ENCODE data around the gene SSC5D.

Gene SSC5D

DNA sequence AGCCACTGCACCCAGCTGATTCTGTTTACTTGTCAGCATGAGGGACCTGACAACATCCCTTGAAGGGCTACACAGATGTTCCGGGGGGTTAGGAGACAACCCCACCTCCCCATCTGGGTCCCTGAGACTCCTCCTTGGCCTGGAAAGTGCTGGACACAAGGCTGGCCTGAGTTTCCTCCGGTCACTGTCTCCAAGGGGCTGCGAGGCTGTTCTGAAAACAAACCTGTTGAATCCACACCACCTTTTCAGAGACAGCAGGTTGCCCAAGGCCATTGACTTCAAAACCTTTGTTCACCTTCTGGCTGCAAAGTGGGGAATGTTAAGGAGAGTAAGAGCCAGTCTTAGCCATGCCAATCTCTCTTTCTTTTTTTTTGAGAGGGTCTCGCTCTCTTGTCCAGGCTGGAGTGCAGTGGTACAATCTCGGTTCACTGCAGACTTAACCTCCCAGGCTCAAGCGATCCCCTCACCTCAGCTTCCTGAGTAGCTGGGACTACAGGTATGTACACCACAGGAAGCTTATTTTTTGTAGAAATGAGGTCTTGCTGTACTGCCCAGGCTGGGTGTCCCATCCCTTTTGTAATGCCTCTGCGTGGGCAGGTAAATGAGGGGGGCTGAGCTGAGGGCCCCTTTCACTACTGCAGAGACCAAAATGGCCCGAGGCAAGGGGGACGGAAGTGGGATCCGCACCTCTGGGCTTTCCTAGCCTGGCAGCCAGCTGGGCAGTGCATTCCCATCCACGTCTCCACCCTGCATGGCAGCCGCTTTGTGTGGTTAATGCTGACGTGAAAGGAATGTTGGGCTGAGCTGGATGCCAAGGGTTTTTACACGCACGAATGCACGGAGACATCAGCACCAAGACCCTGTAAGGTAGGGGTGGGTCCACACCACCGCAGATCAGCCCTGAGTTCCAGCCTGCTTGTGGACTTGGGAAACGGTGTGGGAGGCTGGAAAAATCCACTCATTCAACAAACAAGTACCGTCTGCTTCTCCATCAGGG lies 13.7 kb upstream of the SSC5D start:
- no peak for DNase-seq

DNA sequence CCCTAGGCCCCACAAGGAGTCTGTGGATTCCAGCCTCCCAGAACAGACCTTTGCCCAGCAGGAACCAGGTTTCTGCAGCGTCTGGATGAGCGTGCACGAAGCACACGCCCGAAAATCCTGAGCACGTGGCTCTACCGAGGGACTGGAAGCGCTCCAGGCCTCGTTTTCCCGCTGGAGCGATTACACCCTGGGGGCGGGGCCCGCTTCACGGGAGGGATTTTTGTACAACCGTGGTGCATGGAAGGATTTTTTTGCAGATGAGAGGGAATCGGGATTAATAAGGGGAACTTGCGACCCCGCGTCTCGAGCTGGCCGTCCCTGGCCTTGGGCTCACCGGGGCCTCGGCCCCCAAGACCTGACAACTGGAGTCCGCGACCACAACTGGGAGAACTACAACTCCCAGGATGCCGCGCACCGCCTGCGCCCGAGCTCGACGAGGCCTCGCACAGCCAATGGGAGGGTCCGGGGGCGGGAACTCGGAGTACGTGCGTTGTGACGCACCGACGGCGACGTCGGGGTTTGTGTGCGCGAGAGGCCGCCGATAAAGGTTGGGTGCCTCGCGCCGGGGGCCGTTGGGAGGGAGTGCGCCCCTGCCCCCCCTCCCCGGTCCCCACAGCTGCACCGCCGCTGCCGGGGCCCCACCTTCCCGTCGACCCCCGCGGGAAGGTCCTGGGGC lies 12.0 kb upstream of the SSC5D start, which contains the start of gene ZNF628:
Gene ZNF628, plus strand, starts transcription at position 518 of the 676 bp plus-strand sequence. CDS start 3,294 bp downstream, outside the sequence.
- peak; percentile 99 for DNase-seq

DNA sequence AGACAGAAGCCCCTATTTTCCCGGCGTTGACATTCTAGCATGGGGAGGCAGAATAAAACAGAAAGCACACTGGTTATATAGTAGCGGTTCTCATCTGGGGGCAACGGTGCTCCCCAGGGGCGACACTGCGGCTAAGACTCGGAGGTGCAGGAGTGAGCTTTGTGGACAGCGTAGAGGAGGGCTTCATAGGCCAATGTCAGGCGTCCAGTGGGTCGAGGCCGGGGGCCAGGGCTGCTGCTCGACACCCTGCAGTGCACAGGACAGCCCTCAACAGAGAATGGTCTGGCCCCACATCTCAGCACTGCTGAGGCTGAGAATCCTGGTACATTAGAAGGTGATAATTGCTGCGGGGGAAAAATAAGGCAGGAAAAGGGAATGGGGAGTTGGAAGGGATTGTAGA lies 10.3 kb upstream of the SSC5D start:
- DNase-seq = no peak

DNA sequence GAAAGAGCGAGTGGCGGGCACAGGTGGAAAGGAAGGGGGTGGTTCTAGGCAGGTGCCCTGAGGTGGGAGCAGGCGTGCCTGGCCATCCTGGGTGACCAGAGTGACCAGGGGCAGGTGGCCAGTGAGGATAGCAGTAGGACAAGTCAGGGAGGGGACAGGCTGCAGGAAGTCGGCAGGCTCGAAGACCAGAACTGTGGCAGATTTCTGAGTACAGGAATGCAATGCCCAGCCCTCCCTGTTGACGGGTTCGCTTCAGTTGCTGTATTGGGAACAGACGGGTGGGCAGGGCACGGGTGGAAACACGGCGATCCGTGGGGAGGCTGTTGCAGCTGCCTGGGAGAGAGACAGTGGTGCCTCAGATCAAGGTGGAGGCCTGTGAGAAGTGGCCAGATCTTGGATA lies 9.9 kb upstream of the SSC5D start:
- no peak for DNase-seq

DNA sequence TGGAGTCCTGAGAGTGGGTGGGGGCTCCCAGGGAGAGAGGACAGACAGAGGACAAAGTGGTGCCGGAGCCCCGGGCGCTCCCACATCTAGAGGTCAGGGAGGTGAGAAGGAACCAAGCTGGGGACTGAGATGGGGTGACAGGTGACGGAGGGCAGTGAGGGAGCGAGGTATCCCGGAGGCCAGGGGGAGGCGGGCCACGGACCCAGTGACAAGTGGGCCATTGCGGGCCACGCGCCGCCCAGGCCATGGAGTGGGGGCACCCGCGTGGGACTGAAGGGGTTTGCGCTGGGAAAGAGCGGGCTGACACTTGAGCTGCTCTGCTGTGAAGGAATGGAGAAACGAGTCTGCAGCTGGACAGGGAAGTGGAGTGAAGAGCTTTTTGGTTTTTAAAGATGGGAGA lies 9.2 kb upstream of the SSC5D start:
- DNase-seq = no peak

DNA sequence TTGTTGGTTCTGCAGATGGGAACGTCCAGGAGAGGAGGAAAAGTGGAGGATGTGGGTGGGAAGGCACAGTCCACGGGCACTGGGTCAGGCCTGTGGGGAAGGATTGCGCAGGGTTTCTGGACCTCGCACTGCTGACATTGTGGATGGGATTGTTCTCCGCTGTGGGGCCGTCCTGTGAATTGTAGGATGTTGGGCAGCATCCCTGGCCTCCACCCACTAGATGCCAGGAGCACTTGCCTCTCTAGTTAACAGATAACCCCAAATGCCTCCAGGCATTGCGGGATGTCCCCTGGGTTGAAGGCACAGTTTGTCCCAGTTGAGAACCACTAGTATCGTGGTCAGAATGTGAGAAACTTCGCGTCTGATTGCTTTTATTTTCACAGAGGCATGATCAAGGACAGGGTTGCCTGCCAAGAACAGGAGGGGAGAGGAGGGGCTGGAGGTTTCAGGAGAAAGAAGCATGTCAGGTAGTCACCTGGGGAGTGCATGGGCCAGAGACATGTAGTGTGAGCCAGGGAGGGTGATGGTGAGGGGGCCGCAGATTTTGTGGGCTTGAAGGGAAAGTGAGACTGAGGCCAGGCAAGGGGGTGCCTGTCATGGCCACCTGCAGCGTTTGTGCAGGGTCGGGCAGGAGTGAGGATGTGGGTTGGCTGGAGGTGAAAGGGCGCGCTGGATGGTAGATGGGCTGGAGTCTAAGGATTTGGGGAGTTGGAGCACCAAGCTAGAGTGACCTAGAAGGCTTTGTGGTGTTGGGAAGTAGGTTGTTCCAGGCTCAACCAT lies 8.6 kb upstream of the SSC5D start:
- no peak for DNase-seq

DNA sequence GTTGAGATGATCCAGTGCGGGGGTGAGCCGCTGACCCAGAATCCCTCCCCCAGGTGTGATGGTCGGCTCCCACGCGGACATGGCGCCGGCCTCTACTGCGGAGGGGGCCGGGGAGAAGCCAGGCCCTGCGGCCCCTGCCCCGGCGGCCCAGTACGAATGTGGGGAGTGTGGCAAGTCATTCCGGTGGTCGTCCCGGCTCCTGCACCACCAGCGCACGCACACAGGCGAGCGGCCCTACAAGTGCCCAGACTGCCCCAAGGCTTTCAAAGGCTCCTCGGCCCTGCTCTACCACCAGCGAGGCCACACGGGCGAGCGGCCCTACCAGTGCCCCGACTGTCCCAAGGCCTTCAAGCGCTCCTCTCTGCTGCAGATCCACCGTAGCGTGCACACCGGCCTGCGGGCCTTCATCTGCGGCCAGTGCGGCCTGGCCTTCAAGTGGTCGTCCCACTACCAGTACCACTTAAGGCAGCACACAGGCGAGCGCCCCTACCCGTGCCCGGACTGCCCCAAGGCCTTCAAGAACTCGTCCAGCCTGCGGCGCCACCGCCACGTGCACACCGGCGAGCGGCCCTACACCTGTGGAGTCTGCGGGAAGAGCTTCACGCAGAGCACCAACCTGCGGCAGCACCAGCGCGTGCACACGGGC lies 7.0 kb upstream of the SSC5D start:
- no peak for DNase-seq

DNA sequence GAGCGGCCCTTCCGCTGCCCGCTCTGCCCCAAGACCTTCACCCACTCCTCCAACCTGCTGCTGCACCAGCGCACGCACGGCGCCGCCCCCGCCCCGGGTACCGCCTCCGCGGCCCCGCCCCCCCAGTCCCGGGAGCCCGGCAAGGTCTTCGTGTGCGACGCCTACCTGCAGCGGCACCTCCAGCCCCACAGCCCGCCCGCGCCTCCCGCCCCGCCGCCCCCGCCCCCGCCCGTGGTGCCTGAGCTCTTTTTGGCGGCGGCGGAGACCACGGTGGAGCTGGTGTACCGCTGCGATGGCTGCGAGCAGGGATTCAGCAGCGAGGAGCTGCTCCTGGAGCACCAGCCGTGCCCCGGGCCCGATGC lies 6.5 kb upstream of the SSC5D start:
- DNase-seq = no peak

DNA sequence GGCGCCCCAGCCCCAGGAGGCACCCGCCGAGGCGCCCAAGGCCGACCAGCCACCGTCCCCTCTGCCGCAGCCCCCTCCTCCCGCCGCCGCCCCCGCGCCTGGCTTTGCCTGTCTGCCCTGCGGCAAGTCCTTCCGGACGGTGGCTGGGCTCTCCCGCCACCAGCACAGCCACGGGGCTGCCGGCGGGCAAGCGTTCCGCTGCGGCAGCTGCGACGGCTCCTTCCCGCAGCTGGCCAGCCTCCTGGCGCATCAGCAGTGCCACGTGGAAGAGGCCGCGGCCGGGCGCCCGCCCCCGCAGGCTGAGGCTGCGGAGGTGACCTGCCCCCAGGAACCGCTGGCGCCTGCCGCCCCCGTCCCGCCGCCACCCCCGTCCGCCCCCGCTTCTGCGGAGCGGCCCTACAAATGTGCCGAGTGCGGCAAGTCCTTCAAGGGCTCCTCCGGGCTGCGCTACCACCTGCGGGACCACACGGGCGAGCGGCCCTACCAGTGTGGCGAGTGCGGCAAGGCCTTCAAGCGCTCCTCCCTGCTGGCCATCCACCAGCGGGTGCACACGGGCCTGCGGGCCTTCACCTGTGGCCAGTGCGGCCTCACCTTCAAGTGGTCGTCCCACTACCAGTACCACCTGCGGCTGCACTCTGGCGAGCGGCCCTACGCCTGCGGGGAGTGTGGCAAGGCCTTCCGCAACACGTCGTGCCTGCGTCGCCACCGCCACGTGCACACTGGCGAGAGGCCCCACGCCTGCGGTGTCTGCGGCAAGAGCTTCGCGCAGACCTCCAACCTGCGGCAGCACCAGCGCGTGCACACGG lies 5.9 kb upstream of the SSC5D start:
- DNase-seq = no peak

DNA sequence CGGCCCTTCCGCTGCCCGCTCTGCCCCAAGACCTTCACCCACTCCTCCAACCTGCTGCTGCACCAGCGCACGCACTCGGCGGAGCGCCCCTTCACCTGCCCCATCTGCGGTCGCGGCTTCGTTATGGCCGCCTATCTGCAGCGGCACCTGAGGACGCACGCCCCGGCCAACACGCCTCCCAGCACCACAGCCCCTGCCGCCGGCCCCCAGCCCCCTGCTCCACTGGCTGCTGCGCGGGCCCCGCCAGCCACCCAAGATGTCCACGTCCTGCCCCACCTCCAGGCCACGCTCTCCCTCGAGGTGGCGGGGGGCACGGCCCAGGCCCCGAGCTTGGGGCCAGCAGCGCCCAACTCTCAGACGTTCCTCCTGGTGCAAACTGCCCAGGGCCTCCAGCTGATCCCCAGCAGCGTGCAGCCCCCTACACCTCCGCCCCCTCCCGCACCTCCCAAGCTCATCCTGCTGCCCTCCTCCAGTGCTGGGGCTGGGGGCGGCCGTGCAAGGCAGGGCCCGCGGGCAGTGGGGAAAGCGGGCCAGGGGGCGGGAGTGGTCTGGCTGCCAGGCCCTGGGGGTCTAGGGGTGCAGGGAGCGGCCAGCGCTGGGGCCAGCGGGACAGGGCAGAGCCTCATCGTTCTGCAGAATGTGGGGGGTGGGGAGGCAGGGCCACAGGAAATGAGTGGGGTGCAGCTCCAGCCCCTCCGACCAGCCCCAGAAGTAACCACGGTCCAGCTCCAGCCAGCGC lies 5.1 kb upstream of the SSC5D start:
- no peak for DNase-seq

DNA sequence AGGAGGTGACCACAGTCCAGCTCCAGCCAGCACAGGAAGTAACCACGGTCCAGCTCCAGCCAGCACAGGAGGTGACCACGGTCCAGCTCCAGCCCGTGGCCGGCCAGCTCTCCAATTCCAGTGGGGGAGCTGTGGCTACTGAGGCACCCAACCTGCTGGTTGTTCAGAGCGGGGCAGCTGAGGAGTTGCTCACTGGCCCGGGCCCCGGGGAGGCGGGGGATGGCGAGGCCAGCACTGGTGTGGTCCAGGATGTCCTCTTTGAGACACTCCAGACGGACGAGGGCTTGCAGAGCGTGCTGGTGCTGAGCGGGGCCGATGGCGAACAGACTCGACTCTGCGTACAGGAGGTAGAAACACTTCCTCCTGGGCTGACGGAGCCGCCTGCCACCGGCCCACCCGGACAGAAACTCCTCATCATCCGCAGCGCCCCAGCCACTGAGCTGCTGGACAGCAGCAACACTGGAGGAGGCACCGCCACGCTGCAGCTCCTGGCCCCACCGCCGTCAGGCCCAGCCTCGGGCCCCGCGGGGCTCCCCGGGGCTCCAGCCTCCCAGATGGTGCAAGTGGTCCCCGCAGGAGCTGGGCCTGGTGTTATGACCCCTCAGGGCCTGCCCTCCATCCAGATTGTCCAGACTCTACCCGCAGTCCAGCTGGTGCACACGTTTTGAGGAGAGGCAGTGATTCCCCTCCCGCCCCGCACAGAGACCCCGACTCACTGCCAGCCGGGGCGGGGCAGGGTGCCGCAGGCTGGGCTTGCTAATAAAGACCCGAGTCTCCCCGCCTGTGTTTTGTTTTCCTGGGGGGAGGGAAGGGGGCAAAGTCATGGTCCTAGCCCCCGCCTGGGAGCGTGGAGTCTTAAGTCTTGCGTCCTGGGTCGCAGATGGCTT lies 4.3 kb upstream of the SSC5D start:
- no peak for DNase-seq

DNA sequence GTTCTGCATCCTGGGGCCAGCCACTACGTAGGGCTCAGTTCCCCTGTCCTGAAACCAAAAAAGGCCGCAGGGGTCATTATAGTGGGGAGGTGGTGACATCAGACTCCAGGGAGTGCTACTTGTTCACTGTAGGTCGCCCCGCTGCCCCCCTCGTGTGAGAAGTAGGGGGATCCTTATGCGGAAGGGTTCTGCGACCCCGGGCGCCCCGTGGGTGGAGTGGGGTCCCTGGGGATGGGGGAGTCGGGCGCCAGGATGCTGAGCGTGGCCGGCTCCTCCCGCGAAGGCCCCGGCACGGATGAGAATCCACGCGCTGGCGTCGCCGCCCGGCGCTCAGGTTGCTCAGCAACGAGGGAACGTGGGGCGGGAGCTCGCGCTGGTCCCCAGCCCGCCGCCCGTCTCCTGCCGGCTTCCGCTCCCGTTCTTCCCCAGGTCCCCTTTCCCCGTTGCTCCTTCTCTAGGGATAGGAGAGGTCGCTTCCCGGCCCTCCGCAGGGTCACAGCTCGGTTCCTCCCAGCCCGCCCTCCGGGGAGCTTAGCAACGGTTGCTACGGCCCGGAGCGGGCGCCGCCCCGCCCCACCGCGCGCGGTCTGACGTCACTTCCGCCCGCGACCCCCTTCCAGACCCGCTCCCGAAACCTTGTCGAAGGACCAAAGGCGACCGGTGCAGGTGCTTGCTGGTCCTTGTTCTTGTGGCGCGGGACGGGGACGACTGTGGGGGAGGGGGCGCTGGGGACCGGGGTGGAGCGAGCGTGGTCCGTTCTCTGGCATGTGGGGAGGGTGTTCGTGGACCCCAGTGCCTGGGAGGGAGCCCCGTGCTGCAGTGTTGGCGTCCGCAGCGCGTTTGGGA lies 3.4 kb upstream of the SSC5D start, which contains the start of gene NAT14:
Gene NAT14, plus strand, starts transcription at position 596 of the 846 bp plus-strand sequence. CDS start 521 bp downstream, outside the sequence.
- DNase-seq = peak; percentile 76

DNA sequence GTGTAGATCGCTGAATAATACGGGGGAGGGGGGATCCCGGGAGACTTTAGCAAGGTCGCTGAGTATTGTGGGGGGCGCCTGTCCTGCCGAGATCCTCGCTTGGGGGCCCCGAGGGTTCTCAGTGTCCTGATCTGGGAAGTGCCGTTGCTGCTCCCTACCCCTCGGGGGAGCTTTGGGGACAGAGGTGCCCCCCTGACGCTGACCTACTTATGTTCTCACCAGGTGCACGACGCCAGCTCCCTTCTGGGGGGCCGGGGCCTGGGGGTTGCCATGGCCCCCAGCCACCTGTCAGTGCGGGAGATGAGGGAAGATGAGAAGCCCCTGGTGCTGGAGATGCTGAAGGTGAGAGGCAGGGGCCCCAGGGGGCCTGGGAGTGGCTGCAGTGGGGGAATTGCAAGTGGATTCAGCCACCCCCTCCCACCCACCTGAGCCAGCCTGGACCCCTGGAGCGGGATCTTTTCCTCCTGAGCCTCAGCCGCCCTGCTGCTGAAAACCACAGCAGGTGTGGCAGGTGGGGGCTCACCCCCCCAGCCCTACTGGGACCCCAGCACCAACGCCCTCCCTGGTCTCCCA lies 2.7 kb upstream of the SSC5D start:
- no peak for DNase-seq

DNA sequence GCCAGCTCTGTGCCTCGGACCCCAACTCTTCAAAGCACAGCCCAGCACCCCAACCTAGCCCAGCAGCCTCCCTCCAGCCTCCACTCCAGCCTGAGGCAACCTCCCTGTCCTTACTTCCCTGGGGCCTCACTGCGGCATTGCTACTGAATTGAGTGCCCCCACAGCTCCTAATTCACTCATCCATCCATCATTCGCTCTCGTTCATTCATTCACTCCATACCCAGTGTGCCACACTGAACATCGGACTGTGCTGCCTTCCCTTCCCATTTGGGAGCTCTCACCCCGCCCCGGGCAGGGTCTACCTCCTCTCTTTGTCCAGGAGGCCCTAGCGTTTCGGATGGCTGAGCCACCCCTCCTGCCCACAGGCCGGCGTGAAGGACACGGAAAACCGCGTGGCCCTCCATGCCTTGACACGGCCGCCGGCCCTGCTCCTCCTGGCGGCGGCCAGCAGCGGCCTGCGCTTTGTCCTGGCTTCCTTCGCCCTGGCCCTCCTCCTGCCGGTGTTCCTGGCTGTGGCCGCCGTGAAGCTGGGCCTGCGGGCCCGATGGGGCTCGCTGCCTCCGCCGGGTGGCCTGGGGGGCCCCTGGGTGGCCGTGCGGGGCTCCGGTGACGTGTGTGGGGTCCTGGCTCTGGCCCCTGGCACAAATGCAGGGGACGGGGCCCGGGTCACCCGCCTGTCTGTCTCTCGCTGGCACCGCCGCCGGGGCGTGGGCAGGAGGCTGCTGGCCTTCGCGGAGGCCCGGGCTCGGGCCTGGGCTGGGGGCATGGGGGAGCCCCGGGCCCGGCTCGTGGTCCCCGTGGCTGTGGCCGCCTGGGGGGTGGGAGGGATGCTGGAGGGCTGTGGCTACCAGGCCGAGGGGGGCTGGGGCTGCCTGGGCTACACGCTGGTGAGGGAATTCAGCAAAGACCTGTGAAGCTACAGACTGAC lies 1.9 kb upstream of the SSC5D start:
- DNase-seq = no peak

DNA sequence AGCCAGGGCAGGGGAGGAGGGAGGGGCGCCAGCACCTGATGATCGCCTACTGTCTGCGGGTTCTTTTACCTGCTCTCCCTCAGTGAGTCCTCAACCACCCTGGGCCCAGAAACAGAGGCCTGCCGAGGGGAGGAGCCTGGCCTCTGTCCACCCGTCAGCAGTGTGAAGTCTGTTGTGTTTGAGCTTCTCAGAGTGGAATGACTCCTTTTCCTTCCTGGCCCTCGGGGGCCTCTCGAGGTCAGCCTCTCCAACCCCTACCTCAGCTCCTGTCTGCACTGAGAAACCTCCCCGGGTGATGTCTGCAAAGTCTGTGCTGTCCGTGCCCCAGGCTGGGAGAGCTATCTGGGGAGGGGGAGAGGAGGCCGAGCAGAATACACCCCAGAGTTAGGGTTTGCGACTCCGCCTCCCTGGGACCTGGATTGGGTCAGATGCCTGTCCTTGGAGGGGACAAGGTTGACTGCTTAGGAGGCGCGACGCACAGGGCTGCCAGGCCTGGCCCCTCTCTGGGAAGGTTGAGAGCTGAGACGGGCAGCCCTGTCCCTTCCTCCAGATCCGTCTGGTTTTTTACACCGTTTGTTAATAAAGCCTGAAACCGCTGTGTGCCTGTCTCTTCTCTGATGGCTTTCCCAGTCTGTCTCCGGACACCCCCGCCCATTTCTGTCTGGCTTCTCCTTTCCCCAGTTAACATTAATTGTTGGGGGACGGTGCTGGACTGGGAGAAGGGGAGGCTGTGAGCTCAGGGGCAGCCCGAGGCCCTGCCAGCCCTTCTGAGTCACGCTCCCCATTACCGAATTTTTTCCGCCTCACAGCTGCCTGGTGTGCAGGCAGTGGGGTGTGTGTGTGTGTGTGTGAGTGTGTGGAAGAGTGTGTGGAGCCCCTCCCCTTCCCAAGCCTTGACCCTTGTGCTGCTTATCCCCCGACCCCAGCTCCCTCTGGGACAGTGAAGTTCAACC lies 989 bp upstream of the SSC5D start:
- DNase-seq = no peak

Measured in NCI-H1105 (cell line).